Middle frontal gyrus (tissue), 1 donor: Measurements from ENCODE around the gene CNTNAP2.
"Not testable (repeated sequence)": the region's sequence is repeated elsewhere in the genome, so short reads cannot be mapped to it uniquely, and the experiment has no call there.

Source experiments
- DNase-seq: peaks from one replicate; pipeline ENCODE4 v3.0.0-alpha.2; 2015; ENCODE audit warnings: low spot score; ENCODE audit errors: extremely low spot score

The CNTNAP2 gene

GRCh38 chr7:146146831-146147486 lies 30.4 kb downstream of the CNTNAP2 start:
- DNase-seq: no peak

- DNase-seq: no peak
These were observed 33.6 kb downstream of the CNTNAP2 start for GRCh38 chr7:146150153-146150552.

DNA sequence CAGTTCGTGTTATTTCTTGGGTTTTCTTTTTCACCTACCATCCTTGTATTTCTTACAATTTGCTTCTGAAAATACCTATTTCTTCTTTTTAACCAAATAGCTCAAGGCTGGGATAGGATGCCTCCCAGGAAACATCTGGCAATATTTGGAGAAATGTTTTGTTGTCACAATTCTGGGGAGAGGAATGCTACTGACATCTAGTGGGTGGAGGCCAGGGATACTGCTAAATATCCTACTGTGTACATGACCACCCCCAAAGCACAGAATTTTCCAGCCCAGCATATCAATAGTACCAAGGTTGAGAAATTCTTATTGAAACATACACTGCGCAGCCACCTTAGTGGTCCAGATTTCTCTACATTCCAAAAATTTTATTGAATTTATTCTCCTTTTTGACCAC lies 55.5 kb downstream of the CNTNAP2 start:
- no peak for DNase-seq

DNA sequence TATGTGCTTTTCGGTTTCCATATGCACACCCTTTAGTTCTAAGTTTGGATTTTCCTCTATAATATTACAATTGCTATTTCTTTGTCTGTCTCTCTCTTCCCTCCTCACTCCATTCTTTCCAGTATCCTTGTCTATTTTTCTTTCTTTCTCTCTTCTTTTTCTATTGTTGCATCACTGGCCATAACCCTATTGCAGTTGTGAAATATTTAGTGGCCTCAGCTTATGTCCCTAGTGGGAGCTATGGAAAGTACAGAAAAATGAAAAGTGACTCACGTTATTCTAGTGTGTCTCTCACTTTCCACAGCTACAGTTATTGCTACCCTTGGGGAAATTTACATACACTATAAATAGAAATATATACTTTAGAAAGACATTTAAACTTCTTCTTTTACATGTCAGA lies 59.1 kb downstream of the CNTNAP2 start:
- DNase-seq: no peak

DNA sequence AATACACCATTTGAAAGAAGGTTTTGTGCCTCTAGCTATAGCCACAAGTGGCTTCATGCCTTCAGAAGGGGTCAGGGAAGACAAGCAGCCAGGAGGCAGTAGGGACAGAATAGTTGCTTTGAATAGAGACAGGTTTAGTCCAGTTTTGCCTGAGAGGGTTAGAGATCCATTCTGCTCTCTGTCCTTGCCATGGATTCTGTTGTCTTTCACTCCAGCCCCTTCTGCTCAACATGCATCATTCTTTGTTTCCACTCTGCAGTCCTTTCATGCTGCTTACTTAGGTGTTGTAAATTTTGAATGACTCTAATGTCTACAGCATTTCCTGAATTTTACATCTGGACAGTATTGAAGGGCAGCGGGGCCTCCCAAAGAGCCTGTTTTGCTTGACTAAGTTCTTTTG lies 60.3 kb downstream of the CNTNAP2 start:
- DNase-seq: no peak

GRCh38 chr7:146177301-146177700 lies 60.7 kb downstream of the CNTNAP2 start:
- DNase-seq: no peak

DNA sequence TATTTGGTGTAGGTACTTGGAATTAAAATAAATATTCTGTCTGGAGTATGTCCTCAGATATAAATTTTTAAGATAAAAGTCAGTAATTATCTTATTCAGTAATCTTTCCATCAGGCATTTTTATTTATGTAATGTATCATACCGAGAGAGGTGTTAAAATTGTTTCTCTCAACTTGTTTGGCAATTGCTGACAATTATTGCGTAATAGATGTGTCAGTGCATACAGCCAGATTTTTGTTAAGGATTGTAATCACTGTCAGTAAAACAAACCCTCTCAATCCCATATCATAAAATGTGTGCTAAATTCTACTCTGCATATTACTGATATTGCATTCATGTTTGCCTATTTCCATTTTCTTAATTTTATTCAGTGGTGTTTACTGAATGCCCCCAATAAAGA lies 69.2 kb downstream of the CNTNAP2 start:
- no peak for DNase-seq

GRCh38 chr7:146191428-146191827 lies 74.8 kb downstream of the CNTNAP2 start:
- not testable (repeated sequence) for DNase-seq

DNA sequence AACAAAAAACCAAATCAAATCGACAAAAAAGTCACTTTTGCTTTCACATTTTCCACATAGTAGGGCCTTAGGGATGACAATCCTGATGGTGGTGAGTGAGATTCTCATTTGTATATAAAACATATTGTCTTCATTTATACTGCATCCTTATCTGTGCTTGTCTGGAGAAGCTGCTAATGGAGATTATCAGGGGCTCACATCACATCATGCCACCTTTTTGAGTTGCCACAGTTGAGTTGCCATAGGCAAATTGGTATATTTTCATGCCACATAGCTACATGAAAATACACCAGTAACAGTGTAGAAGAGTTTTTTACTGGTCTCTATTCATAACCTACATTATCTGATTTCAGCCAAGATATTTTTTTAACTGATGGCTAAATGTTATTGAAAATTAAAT lies 85.3 kb downstream of the CNTNAP2 start:
- no peak for DNase-seq

DNA sequence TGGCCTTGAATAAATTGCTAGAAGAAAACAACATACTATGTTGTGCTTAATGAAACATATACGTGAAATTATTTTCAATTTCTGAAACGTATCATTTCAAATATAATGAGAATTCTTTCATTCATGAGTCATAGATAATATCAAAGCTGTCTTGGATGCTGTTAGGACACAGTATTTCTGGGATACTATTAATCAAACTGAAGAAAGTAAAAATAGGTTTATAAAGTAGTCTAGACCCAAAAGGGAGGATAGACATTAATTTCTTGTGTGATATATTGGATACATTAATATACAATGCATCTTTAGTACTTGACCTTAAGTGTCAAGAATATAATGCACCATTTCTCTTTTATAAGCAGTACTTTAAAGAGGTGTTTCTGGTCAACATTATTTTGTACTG lies 89.7 kb downstream of the CNTNAP2 start:
- no peak for DNase-seq

DNA sequence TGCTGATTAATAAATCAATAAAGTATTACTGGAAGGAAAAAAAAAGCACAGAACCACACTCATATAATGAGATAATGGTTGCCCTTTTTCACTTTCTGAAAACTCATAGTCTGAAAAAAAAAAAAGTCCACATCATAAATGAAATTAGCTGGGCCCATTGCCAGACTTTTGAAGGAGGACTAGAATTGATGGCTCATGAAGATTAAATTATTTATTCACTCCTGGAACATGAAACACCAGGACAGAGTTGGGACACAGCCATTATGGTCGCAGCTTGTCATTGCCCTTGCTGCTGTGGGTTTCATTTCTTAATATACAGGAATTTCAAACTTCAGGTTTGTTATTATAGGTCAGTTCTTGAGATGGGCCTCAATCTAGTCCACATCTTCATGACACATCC lies 91.9 kb downstream of the CNTNAP2 start:
- no peak for DNase-seq

DNA sequence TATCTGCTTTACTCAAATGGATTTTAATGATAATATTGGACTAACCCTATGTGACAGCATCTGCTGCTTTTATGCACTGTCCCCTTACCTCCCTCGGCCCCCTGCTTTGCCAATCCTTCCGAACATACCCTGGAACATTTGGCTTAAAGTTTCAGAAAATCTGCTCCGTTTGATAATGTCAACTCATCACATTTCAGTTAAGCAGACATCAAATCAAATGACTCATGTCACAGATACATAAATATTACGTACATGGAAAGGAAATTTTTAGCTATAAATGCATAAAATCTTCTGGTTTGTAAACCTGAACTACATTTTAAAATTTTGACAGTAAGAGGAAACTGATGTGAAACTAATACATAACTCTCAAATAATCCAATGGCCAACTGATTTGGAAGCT lies 98.2 kb downstream of the CNTNAP2 start:
- no peak for DNase-seq

- no peak for DNase-seq
These were observed 99.9 kb downstream of the CNTNAP2 start for GRCh38 chr7:146216396-146217041.

GRCh38 chr7:146223851-146224250 lies 107.2 kb downstream of the CNTNAP2 start:
- no peak for DNase-seq

DNA sequence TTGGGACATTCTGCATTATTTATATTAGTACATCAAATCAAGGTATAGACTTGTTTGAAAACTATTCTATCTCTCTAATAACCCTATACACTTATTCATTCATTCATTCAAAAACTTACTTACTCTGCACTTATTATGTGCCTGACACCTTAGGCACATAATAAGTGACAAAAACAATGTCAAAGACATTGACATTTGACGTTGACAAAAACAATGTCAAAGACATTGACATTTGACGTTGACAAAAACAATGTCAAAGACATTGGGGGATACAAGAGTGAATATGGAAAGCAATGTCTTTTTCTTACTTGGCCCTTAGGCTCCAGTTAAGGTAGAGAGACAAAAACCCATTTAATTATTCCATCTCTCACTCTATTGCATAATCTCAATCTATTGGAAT lies 116.0 kb downstream of the CNTNAP2 start:
- DNase-seq: no peak

- no peak for DNase-seq
These were observed 118.6 kb downstream of the CNTNAP2 start for GRCh38 chr7:146235195-146235594.

GRCh38 chr7:146242661-146243060 lies 126.1 kb downstream of the CNTNAP2 start:
- no peak for DNase-seq

DNA sequence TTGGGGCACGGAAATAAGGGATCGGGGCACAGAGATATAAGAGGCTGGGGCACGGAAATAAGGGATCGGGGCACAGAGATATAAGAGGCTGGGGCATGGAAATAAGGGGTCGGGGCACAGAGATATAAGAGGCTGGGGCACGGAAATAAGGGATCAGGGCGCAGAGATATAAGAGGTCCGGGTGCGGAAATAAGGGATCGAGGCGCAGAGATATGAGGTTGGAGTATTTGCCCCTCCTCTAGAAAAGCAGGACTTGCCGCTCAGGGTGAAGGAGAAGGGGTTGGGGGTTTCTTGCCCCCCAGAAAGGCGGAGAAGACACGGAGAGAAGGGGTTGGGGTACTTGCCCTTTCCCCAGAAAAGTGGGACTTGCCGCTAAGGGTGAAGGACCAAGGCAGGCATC lies 131.4 kb downstream of the CNTNAP2 start:
- DNase-seq: not testable (repeated sequence)

- DNase-seq: not testable (repeated sequence)
These were observed 132.1 kb downstream of the CNTNAP2 start for GRCh38 chr7:146248744-146249143.

- DNase-seq: no peak
These were observed 132.7 kb downstream of the CNTNAP2 start for GRCh38 chr7:146249272-146249671.

DNA sequence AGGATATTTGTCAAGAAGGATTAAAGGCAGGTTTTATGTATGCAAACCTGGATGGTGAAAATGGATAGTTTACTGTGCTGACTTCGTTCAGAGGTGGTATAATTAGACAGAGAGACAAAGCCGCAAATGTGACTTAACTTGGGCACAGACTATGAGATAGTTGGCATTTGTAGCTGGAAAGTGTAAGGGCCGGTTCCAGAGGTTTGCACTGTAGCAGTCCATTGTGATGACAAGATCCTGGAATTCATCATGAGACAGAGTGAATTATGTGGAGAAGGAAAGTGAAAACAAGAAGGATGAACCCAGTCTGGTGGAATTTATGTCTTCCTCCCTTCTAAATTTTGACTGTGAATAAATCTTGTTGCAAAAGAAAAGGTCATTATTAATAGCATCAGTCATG lies 139.0 kb downstream of the CNTNAP2 start:
- no peak for DNase-seq

GRCh38 chr7:146262527-146262926 lies 145.9 kb downstream of the CNTNAP2 start:
- DNase-seq: no peak

GRCh38 chr7:146276888-146277287 lies 160.3 kb downstream of the CNTNAP2 start:
- DNase-seq: no peak
